Stimulated activated CD4-positive, alpha-beta T cell treated with anti-CD3 and anti-CD28 coated beads, Interleukin-12 subunit alpha, Interleukin-12 subunit beta, amount 100 ng/mL, for 48 hours (primary cell): Measurements from ENCODE around the gene ZWILCH.
A peak's percentile ranks its signal among the peaks of the same experiment; 100 is the strongest.
"Not testable (repeated sequence)": the region's sequence is repeated elsewhere in the genome, so short reads cannot be mapped to it uniquely, and the experiment has no call there.

Source experiments
- DNase-seq, 3 donors: peaks; one replicate each; pipeline ENCODE4 v3.0.0-alpha.2; 2020; ENCODE audit warnings: low read depth in 2 of 3, low spot score in 1 of 3

ZWILCH gene

GRCh38 chr15:66504563-66505429 is at the start of gene ZWILCH, which contains the start of gene RPL4:
Gene ZWILCH, plus strand, starts transcription at chr15:66505326. Its CDS starts 13 bp downstream, at chr15:66505339.
Gene RPL4, minus strand, starts transcription at chr15:66504855. Its CDS starts 65 bp downstream, at chr15:66504790.
- DNase-seq: peak; percentile 64 to 72 (median 68)

GRCh38 chr15:66456211-66456610 is 48.9 kb upstream of the ZWILCH start:
- DNase-seq: no peak

- DNase-seq: no peak
Observed at GRCh38 chr15:66459818-66460615, 45.1 kb upstream of the ZWILCH start.

GRCh38 chr15:66461294-66461693 is 43.8 kb upstream of the ZWILCH start:
- not testable (repeated sequence) for DNase-seq

GRCh38 chr15:66461917-66462316 is 43.2 kb upstream of the ZWILCH start:
- no peak for DNase-seq

- DNase-seq: no peak
Observed at GRCh38 chr15:66462627-66463026, 42.5 kb upstream of the ZWILCH start.

- not testable (repeated sequence) for DNase-seq
Observed at GRCh38 chr15:66465294-66465693, 39.8 kb upstream of the ZWILCH start.

GRCh38 chr15:66467162-66468040 is 37.7 kb upstream of the ZWILCH start:
- DNase-seq: not testable (repeated sequence)

GRCh38 chr15:66470825-66471224 is 34.3 kb upstream of the ZWILCH start:
- DNase-seq: not testable (repeated sequence)

- DNase-seq: peak in 1 of 3 donors; percentile 4
Observed at GRCh38 chr15:66472176-66472999, 32.7 kb upstream of the ZWILCH start.

GRCh38 chr15:66474135-66474534 is 31.0 kb upstream of the ZWILCH start:
- DNase-seq: no peak

- no peak for DNase-seq
Observed at GRCh38 chr15:66474963-66475362, 30.2 kb upstream of the ZWILCH start.

- peak in 1 of 3 donors; percentile 8 for DNase-seq
Observed at GRCh38 chr15:66476535-66476934, 28.6 kb upstream of the ZWILCH start.

GRCh38 chr15:66477011-66477410 is 28.1 kb upstream of the ZWILCH start:
- no peak for DNase-seq

GRCh38 chr15:66480267-66480666 is 24.9 kb upstream of the ZWILCH start:
- no peak for DNase-seq

GRCh38 chr15:66481107-66481856 is 23.8 kb upstream of the ZWILCH start:
- no peak for DNase-seq

- DNase-seq: no peak
Observed at GRCh38 chr15:66482539-66482938, 22.6 kb upstream of the ZWILCH start.

- DNase-seq: no peak
Observed at GRCh38 chr15:66483131-66483566, 22.0 kb upstream of the ZWILCH start.

GRCh38 chr15:66484539-66485112 is 20.5 kb upstream of the ZWILCH start:
- no peak for DNase-seq
